HepG2 (cell line): ENCODE results near the gene CRIM1. TPM values are rescaled to one million over a fixed set of nuclear protein-coding genes. Genes with fewer than 3 reads are reported as not detected.
A peak's percentile ranks its signal among the peaks of the same experiment; 100 is the strongest.

Source experiments
- BCLAF1 ChIP-seq: fragments of 450-650 bp; IDR thresholded peaks from 2 replicates; pipeline ENCODE4 v1.6.1; 2017; ENCODE audit warnings: mild to moderate bottlenecking
- MED1 ChIP-seq: sonication (generic); formaldehyde crosslinking; IDR thresholded peaks from 2 replicates; pipeline ENCODE4 v1.4.0; 2020; ENCODE audit warnings: missing genetic modification reagents
- MEIS2 ChIP-seq: sonication (generic); formaldehyde crosslinking; IDR thresholded peaks from 2 replicates; pipeline ENCODE4 v1.9.0; 2021; ENCODE audit warnings: mild to moderate bottlenecking, missing genetic modification reagents
- MXD4 ChIP-seq: IDR thresholded peaks from 2 replicates; pipeline ENCODE4 v1.6.1; 2016; ENCODE audit warnings: mild to moderate bottlenecking, missing biosample characterization, missing genetic modification reagents
- SAP130 ChIP-seq: IDR thresholded peaks from 2 replicates; pipeline ENCODE4 v1.6.1; 2016; ENCODE audit warnings: low read depth
- ZBTB20 ChIP-seq: sonication (generic); formaldehyde crosslinking; IDR thresholded peaks from 2 replicates; pipeline ENCODE4 v1.8.1; 2023; ENCODE audit warnings: missing genetic modification reagents, low read depth, mild to moderate bottlenecking, borderline replicate concordance
- ZNF33A ChIP-seq: sonication (generic); formaldehyde crosslinking; IDR thresholded peaks from 2 replicates; pipeline ENCODE4 v1.5.1; 2020; ENCODE audit warnings: missing genetic modification reagents, mild to moderate bottlenecking, moderate library complexity, borderline replicate concordance
- ZNF484 ChIP-seq: sonication (generic); formaldehyde crosslinking; IDR thresholded peaks from 2 replicates; pipeline ENCODE4 v1.5.1; 2020; ENCODE audit warnings: mild to moderate bottlenecking, low read depth, missing genetic modification reagents, borderline replicate concordance
- ZNF788 ChIP-seq: sonication (generic); formaldehyde crosslinking; IDR thresholded peaks from 2 replicates; pipeline ENCODE4 v1.5.0; 2020; ENCODE audit warnings: mild to moderate bottlenecking, missing genetic modification reagents, borderline replicate concordance
- polyA plus RNA-seq, 8 experiments: library from polyadenylated mRNA; depleted of rRNA in 3 of 8; stranded (reverse) in 7 of 8; unstranded in 1 of 8; fragments of >200 nt; fragmentation: Illumina TruSeq in 4 of 8; extraction: Trizol in 4 of 8; gene quantifications; 2 replicates each; pipeline versions ENCODE4 v1.2.1 to v1.2.3, GENCODE V29; 2011 to 2016; ENCODE audit warnings: low read depth in 4 of 8, missing spikeins in 1 of 8, mixed read lengths in 1 of 8; ENCODE audit not compliant: insufficient read depth in 1 of 8
- total RNA-seq, 5 experiments: library from RNA; depleted of rRNA; stranded (reverse); fragments of >200 nt; fragmentation: Illumina TruSeq; extraction: Trizol; gene quantifications; 2 replicates each; pipeline ENCODE4 v1.2.3, GENCODE V29; 2016; ENCODE audit warnings: low read depth in 1 of 5
- TF ChIP-seq, protein P1 (sequence below): IDR thresholded peaks from 2 replicates; pipeline ENCODE4 v1.4.0; 2020; ENCODE audit warnings: mild to moderate bottlenecking, missing genetic modification reagents

CRIM1 gene
- total and polyA plus RNA-seq, 2 of the 13 experiments (the other 11 are each of a cell fraction or from before 2014, with no cell fraction given): 39.1 to 69.9 TPM

DNA sequence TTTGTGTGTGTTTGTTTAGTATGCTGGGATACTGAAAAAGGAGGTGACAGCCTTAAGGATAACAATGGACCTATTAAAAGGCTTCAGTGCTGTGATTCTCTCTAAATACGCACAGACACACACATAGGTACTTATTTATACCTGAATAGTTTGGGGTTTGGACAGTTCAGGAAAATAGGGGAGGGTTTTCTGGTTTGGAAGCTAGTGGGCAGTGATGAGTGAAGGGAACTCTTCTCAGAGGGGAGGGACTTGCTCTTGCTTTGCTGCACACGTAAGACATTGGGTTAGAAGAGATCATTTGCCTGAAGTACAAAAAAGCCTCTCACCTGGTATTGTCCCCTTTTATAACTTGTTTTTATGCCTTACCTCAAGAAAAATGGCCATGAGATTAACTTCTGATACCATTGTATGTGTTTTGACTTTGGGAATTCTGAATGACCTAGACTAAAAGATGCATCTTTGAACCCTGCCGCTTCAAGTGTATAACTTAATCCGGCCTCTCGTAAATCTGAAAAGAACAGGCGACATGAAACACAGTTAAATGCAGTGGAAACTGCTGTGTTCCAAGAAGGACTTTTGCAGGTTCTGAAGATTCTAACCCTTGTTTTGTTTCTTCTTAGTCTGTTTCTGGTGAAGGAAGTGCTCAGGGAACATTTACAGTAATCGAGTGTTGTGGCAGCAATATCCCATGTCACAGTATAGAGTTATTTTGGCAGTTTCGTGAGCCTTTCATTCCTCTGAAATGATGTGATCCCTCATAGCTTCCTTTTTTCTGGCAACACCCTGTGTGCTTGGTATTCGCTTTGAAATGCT lies 2.5 kb downstream of the CRIM1 start (continued):
- TF ChIP-seq, protein P1, sequence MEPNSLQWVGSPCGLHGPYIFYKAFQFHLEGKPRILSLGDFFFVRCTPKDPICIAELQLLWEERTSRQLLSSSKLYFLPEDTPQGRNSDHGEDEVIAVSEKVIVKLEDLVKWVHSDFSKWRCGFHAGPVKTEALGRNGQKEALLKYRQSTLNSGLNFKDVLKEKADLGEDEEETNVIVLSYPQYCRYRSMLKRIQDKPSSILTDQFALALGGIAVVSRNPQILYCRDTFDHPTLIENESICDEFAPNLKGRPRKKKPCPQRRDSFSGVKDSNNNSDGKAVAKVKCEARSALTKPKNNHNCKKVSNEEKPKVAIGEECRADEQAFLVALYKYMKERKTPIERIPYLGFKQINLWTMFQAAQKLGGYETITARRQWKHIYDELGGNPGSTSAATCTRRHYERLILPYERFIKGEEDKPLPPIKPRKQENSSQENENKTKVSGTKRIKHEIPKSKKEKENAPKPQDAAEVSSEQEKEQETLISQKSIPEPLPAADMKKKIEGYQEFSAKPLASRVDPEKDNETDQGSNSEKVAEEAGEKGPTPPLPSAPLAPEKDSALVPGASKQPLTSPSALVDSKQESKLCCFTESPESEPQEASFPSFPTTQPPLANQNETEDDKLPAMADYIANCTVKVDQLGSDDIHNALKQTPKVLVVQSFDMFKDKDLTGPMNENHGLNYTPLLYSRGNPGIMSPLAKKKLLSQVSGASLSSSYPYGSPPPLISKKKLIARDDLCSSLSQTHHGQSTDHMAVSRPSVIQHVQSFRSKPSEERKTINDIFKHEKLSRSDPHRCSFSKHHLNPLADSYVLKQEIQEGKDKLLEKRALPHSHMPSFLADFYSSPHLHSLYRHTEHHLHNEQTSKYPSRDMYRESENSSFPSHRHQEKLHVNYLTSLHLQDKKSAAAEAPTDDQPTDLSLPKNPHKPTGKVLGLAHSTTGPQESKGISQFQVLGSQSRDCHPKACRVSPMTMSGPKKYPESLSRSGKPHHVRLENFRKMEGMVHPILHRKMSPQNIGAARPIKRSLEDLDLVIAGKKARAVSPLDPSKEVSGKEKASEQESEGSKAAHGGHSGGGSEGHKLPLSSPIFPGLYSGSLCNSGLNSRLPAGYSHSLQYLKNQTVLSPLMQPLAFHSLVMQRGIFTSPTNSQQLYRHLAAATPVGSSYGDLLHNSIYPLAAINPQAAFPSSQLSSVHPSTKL (CRISPR knock-in tag): peak; percentile 27; the same call in 1 of the 2 replicates
- TF ChIP-seq ZNF33A (CRISPR knock-in tag) (no peak), ZNF484 (CRISPR knock-in tag) (no peak), MED1 (CRISPR knock-in tag) (peak; percentile 21; the same call in 1 of the 2 replicates), SAP130 (CRISPR knock-in tag) (peak; percentile 71), ZBTB20 (CRISPR knock-in tag) (peak; percentile 61; the same call in 1 of the 2 replicates), MXD4 (CRISPR knock-in tag) (0 out of 2 replicates have a peak, but pooled peaks have one; percentile 12), BCLAF1 (no peak), MEIS2 (CRISPR knock-in tag) (no peak), ZNF788 (CRISPR knock-in tag) (0 out of 2 replicates have a peak, but pooled peaks have one; percentile 7)
